SK-N-SH (cell line): ENCODE measurements around the gene DENND2D. TPM values are rescaled to one million over a fixed set of nuclear protein-coding genes. Genes with fewer than 3 reads are reported as not detected.

Source experiments
- CTCF ChIA-PET: fragments of 300-600, 350-600 bp; formaldehyde crosslinking; extraction: SDS; loops from one replicate; lab custom pipeline; 2021; lab: Yijun Ruan, JAX
- POLR2A ChIA-PET: fragments of 350-600 bp; sonication (Branson Sonifier 250); formaldehyde crosslinking; extraction: SDS; loops from one replicate; lab custom pipeline; 2020; ENCODE audit warnings: antibody characterized with exemption, inconsistent platforms; lab: Yijun Ruan, JAX
- DNase-seq: peaks from one replicate; pipeline ENCODE4 v3.0.0; 2012
- H2AFZ ChIP-seq: fragments of 200-600 bp; sonication (generic); 2 replicates; pipeline ENCODE4 v1.8.1; 2016; ENCODE audit warnings: antibody characterized with exemption, mild to moderate bottlenecking, low read depth
- H3F3A ChIP-seq: fragments of 200-600 bp; sonication (generic); replicated peaks from 2 replicates; pipeline ENCODE3; 2016; ENCODE audit warnings: antibody characterized with exemption, mild to moderate bottlenecking; ENCODE audit not compliant: insufficient read depth
- H3K27ac ChIP-seq, 2 experiments: fragments of 200-500 bp in 1 of 2; fragments of 200-600 bp in 1 of 2; sonication (Bioruptor generic) in 1 of 2; sonication (generic), shearing (Covaris generic) in 1 of 2; 2 replicates each; pipeline versions ENCODE4 v1.5.1 to v1.6.1; 2014 to 2016; ENCODE audit warnings: low read depth in 2 of 2, inconsistent platforms in 1 of 2, low read length in 1 of 2, mild to moderate bottlenecking in 1 of 2, mixed read lengths in 1 of 2
- H3K27me3 ChIP-seq: fragments of 200-600 bp; sonication (generic), shearing (Covaris generic); 2 replicates; pipeline ENCODE4 v1.6.1; 2016; ENCODE audit warnings: mixed run types; ENCODE audit not compliant: insufficient read depth
- H3K36me3 ChIP-seq, 2 experiments: fragments of 200-500 bp in 1 of 2; fragments of 200-600 bp in 1 of 2; sonication (Bioruptor generic) in 1 of 2; sonication (generic) in 1 of 2; replicated peaks in 1 of 2; 2 replicates each; pipeline versions ENCODE3 to v1.5.1; 2014 to 2016; ENCODE audit warnings: low read length in 1 of 2, mild to moderate bottlenecking in 1 of 2; ENCODE audit not compliant: insufficient read depth in 2 of 2, control insufficient read depth in 1 of 2
- H3K4me1 ChIP-seq, 2 experiments: fragments of 200-500 bp in 1 of 2; fragments of 200-600 bp in 1 of 2; sonication (Bioruptor generic) in 1 of 2; sonication (generic), shearing (Covaris generic) in 1 of 2; 2 replicates each; pipeline versions ENCODE4 v1.5.1 to v1.6.1; 2014 to 2016; ENCODE audit warnings: low read depth in 1 of 2, low read length in 1 of 2, mixed run types in 1 of 2; ENCODE audit not compliant: insufficient read depth in 2 of 2, control insufficient read depth in 1 of 2
- H3K4me2 ChIP-seq: fragments of 200-600 bp; sonication (generic), shearing (Covaris generic); 2 replicates; pipeline ENCODE4 v1.6.1; 2017; ENCODE audit warnings: mixed run types
- H3K4me3 ChIP-seq, 2 experiments: fragments of 200-500 bp in 1 of 2; fragments of 200-600 bp in 1 of 2; sonication (Bioruptor generic) in 1 of 2; sonication (generic), shearing (Covaris generic) in 1 of 2; 2 replicates each; pipeline versions ENCODE4 v1.5.1 to v1.8.1; 2014 to 2016; ENCODE audit warnings: low read depth in 2 of 2, inconsistent platforms in 1 of 2, low read length in 1 of 2, mild to moderate bottlenecking in 1 of 2, mixed read lengths in 1 of 2, moderate library complexity in 1 of 2
- H3K79me2 ChIP-seq: fragments of 200-600 bp; sonication (generic); 2 replicates; pipeline ENCODE4 v1.8.1; 2017; ENCODE audit warnings: mild to moderate bottlenecking; ENCODE audit not compliant: insufficient read depth
- H3K9ac ChIP-seq: fragments of 200-600 bp; sonication (generic); 2 replicates; pipeline ENCODE4 v1.6.1; 2017; ENCODE audit warnings: mixed run types
- H3K9me2 ChIP-seq: fragments of 200-600 bp; sonication (generic); 2 replicates; pipeline ENCODE4 v1.6.1; 2017; ENCODE audit warnings: mixed run types
- H3K9me3 ChIP-seq: fragments of 200-600 bp; sonication (generic); 2 replicates; pipeline ENCODE4 v1.6.1; 2017; ENCODE audit warnings: mixed run types, mild to moderate bottlenecking, moderate library complexity
- H4K20me1 ChIP-seq: fragments of 200-600 bp; sonication (generic); 2 replicates; pipeline ENCODE4 v1.6.1; 2017; ENCODE audit warnings: mild to moderate bottlenecking, mixed run types; ENCODE audit not compliant: insufficient read depth
- ELF1 ChIP-seq: IDR thresholded peaks from 2 replicates; pipeline ENCODE4 v1.4.0; 2012
- EP300 ChIP-seq, 2 experiments: IDR thresholded peaks; 2 replicates each; pipeline versions ENCODE4 v1.4.0 to v1.6.1; 2012; ENCODE audit warnings: borderline replicate concordance in 1 of 2, low read depth in 1 of 2, low read length in 1 of 2
- FOXJ3 ChIP-seq: sonication (generic); formaldehyde crosslinking; IDR thresholded peaks from 2 replicates; pipeline ENCODE4 v1.5.1; 2020; ENCODE audit warnings: mild to moderate bottlenecking, missing genetic modification reagents
- FOXM1 ChIP-seq: IDR thresholded peaks from 2 replicates; pipeline ENCODE4 v1.4.0; 2012; ENCODE audit warnings: low read depth, mild to moderate bottlenecking
- GATA2 ChIP-seq: sonication (generic); formaldehyde crosslinking; IDR thresholded peaks from 2 replicates; pipeline ENCODE4 v1.5.0; 2020; ENCODE audit warnings: mild to moderate bottlenecking, missing genetic modification reagents
- JUND ChIP-seq: IDR thresholded peaks from 2 replicates; pipeline ENCODE4 v1.4.0; 2012
- MAX ChIP-seq: IDR thresholded peaks from 2 replicates; pipeline ENCODE4 v1.4.0; 2012; ENCODE audit warnings: low read depth
- MEF2A ChIP-seq: IDR thresholded peaks from 2 replicates; pipeline ENCODE4 v1.4.0; 2012; ENCODE audit warnings: low read depth, borderline replicate concordance
- NFIC ChIP-seq: IDR thresholded peaks from 2 replicates; pipeline ENCODE4 v1.4.0; 2012; ENCODE audit warnings: borderline replicate concordance
- RAD21 ChIP-seq: IDR thresholded peaks from 2 replicates; pipeline ENCODE4 v1.6.1; 2012; ENCODE audit warnings: mild to moderate bottlenecking, low read length
- RCOR1 ChIP-seq: fragments of 150-350 bp; IDR thresholded peaks from 2 replicates; pipeline ENCODE4 v1.6.1; 2017; ENCODE audit warnings: antibody characterized with exemption, low read length
- RFX5 ChIP-seq: IDR thresholded peaks from 2 replicates; pipeline ENCODE4 v1.6.1; 2012; ENCODE audit warnings: mild to moderate bottlenecking, improper control_type of control experiment, low read length
- YY1 ChIP-seq: IDR thresholded peaks from 2 replicates; pipeline ENCODE4 v1.4.0; 2012; ENCODE audit warnings: low read depth, mild to moderate bottlenecking
- WGBS: methylation state at CpG from one replicate; pipeline ENCODE4 v1.1.6; 2017; ENCODE audit warnings: low lambda C conversion rate; 5-methylcytosine and 5-hydroxymethylcytosine counted together
- polyA plus RNA-seq, 3 experiments: library from polyadenylated mRNA; depleted of rRNA; stranded (reverse); fragments of >200 nt; gene quantifications; 2 replicates each; pipeline ENCODE4 v1.2.3, GENCODE V29; 2012
- TF ChIP-seq, protein P1 (sequence below): IDR thresholded peaks from 2 replicates; pipeline ENCODE4; 2012
- TF ChIP-seq, protein P2 (sequence below): IDR thresholded peaks from 2 replicates; pipeline ENCODE4 v1.4.0; 2012; ENCODE audit warnings: low read depth, borderline replicate concordance
- TF ChIP-seq, protein P3 (sequence below): IDR thresholded peaks from 2 replicates; pipeline ENCODE4 v1.6.1; 2012; ENCODE audit warnings: mild to moderate bottlenecking, low read depth, low read length, moderate library complexity

DENND2D gene
- polyA plus RNA-seq, 1 of the 3 experiments (the other 2 are of a cell fraction): 1.3 TPM

DNA sequence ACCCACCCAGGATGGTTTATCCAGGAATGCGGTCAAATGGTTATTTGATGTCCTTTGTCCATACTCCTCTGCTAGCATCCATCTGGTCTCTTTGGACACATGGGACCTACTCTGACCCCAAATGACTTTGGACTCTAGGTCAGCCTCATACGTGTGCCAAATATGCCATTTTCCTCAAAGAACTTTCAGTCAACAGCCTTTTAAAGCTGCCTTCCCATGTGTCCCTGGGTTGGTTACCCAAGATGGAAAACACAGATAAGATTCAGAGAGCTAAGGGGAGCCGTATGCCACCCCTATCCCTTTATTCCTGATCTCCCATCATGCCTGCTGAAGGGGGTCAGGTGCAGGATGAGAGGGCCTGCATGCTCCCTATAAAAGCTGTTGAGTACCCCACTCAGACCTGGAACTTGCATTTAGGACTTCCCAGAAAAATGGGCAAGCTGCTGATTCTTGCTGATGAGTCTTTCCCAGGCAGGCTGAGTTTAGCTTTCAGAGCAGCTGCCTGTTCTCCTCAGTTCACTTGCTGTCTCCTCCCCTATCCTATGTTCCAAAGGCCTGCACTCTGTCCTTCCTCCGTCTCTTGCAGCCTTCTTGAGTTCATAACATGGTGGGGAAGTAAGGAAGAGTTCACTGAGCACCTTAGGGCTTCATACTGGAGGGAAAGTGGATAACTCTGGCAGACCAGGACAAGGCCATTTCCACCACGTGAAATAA, 46.8 kb upstream of the DENND2D start:
- TF ChIP-seq RCOR1 (no peak), YY1 (no peak), JUND (no peak)
- Histone ChIP-seq H3K4me2 (no peak overlapping the region), H4K20me1 (no peaks in the 10 kb centered on the region), H3K9me3 (no peaks in the 10 kb centered on the region), H3K27me3 (no peaks in the 10 kb centered on the region), H3K27ac (no peak overlapping the region), H3K36me3 (no peaks in the 10 kb centered on the region), H2AFZ (no peak overlapping the region), H3K4me1 (peaks cover 0 to under 1% of the 10 kb centered on the region in 2 experiments; a peak in 1 of 4 replicates), H3K9me2 (no peaks in the 10 kb centered on the region), H3K4me3 (no peak overlapping the region), H3K79me2 (no peaks in the 10 kb centered on the region), H3K9ac (no peak overlapping the region), H3F3A (no peaks in the 10 kb centered on the region)
- WGBS: 38% methylated on average over 5 of the region's 5 CpGs
- POLR2A ChIA-PET: no interaction called here
- DNase-seq: no peak
- CTCF ChIA-PET: interaction anchor here (1.3 kb wide), 1 partner anchor 16 kb away, joined by 3 read pairs; no protein-coding TSS in a partner anchor

- Histone ChIP-seq H3F3A (no peaks in the 10 kb centered on the region), H3K4me1 (0 out of 4 replicates have a peak, but pooled peaks cover 0 to 4% of the 10 kb centered on the region in 2 experiments), H3K4me3 (no peak overlapping the region), H3K27me3 (no peaks in the 10 kb centered on the region), H3K9ac (no peak overlapping the region), H3K27ac (no peak overlapping the region), H3K9me2 (no peaks in the 10 kb centered on the region), H4K20me1 (no peaks in the 10 kb centered on the region), H3K4me2 (no peak overlapping the region), H2AFZ (no peak overlapping the region), H3K36me3 (no peaks in the 10 kb centered on the region), H3K9me3 (no peaks in the 10 kb centered on the region), H3K79me2 (no peaks in the 10 kb centered on the region)
- CTCF ChIA-PET: no interaction called here
- POLR2A ChIA-PET: no interaction called here
- TF ChIP-seq MEF2A (no peak), ELF1 (no peak), FOXJ3 (CRISPR knock-in tag) (no peak), RAD21 (no peak), RCOR1 (no peak), NFIC (no peak), RFX5 (no peak), FOXM1 (no peak), EP300 (IDR thresholded peaks at IDR 0.05; ENCODE audit: borderline replicate concordance in 1 of 2, low read depth in 1 of 2, low read length in 1 of 2) (no peak), MAX (no peak), GATA2 (CRISPR knock-in tag) (no peak), YY1 (no peak)
- TF ChIP-seq, protein P1, sequence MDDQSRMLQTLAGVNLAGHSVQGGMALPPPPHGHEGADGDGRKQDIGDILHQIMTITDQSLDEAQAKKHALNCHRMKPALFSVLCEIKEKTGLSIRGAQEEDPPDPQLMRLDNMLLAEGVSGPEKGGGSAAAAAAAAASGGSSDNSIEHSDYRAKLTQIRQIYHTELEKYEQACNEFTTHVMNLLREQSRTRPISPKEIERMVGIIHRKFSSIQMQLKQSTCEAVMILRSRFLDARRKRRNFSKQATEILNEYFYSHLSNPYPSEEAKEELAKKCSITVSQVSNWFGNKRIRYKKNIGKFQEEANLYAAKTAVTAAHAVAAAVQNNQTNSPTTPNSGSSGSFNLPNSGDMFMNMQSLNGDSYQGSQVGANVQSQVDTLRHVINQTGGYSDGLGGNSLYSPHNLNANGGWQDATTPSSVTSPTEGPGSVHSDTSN: no peak
- TF ChIP-seq, protein P2, sequence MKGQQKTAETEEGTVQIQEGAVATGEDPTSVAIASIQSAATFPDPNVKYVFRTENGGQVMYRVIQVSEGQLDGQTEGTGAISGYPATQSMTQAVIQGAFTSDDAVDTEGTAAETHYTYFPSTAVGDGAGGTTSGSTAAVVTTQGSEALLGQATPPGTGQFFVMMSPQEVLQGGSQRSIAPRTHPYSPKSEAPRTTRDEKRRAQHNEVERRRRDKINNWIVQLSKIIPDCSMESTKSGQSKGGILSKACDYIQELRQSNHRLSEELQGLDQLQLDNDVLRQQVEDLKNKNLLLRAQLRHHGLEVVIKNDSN: no peak
- TF ChIP-seq, protein P3, sequence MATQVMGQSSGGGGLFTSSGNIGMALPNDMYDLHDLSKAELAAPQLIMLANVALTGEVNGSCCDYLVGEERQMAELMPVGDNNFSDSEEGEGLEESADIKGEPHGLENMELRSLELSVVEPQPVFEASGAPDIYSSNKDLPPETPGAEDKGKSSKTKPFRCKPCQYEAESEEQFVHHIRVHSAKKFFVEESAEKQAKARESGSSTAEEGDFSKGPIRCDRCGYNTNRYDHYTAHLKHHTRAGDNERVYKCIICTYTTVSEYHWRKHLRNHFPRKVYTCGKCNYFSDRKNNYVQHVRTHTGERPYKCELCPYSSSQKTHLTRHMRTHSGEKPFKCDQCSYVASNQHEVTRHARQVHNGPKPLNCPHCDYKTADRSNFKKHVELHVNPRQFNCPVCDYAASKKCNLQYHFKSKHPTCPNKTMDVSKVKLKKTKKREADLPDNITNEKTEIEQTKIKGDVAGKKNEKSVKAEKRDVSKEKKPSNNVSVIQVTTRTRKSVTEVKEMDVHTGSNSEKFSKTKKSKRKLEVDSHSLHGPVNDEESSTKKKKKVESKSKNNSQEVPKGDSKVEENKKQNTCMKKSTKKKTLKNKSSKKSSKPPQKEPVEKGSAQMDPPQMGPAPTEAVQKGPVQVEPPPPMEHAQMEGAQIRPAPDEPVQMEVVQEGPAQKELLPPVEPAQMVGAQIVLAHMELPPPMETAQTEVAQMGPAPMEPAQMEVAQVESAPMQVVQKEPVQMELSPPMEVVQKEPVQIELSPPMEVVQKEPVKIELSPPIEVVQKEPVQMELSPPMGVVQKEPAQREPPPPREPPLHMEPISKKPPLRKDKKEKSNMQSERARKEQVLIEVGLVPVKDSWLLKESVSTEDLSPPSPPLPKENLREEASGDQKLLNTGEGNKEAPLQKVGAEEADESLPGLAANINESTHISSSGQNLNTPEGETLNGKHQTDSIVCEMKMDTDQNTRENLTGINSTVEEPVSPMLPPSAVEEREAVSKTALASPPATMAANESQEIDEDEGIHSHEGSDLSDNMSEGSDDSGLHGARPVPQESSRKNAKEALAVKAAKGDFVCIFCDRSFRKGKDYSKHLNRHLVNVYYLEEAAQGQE: no peak
- WGBS: 22% methylated on average over 4 of the region's 4 CpGs
- no peak for DNase-seq
These were observed 42.5 kb upstream of the DENND2D start for GRCh38 chr1:111242805-111243523.
